Esophagus muscularis mucosa (tissue), 4 donors: Measurements from ENCODE around the gene IPPK. TPM values are rescaled to one million over a fixed set of nuclear protein-coding genes. Genes with fewer than 3 reads are reported as not detected.

Experiments used
- DNase-seq: peaks from one replicate; pipeline ENCODE4 v3.0.0-alpha.2; 2017; ENCODE audit errors: extremely low spot score
- H3K27ac ChIP-seq, 4 donors: fragments of 200-600 bp; sonication (generic); replicated peaks in 1 of 4; 1 replicate in 3 of 4; 2 replicates in 1 of 4; pipeline ENCODE4 v1.5.1; 2016 to 2019; ENCODE audit warnings: mild to moderate bottlenecking in 1 of 4
- H3K27me3 ChIP-seq, 4 donors: fragments of 200-600 bp; sonication (generic); one replicate each; pipeline versions ENCODE4 v1.5.1 to v1.6.0; 2016 to 2019
- H3K36me3 ChIP-seq, 4 donors: fragments of 200-600 bp; sonication (generic); one replicate each; pipeline ENCODE4 v1.5.1; 2016 to 2019
- H3K4me1 ChIP-seq, 4 donors: fragments of 200-600 bp; sonication (generic); one replicate each; pipeline ENCODE4 v1.5.1; 2016 to 2019
- H3K4me3 ChIP-seq, 4 donors: fragments of 200-600 bp; sonication (generic); 1 replicate in 2 of 4; 2 replicates in 2 of 4; pipeline ENCODE4 v1.5.1; 2016 to 2019; ENCODE audit warnings: mild to moderate bottlenecking in 4 of 4, moderate library complexity in 1 of 4
- H3K9me3 ChIP-seq, 4 donors: fragments of 200-600 bp; sonication (generic); 1 replicate in 3 of 4; 2 replicates in 1 of 4; pipeline ENCODE4 v1.5.1; 2016 to 2019
- CTCF ChIP-seq, 3 experiments: fragments of 200-600 bp in 2 of 3; fragments of 450-650 bp in 1 of 3; sonication (generic) in 2 of 3; IDR thresholded peaks; one replicate each; pipeline ENCODE4 v1.5.1; 2017 to 2019; ENCODE audit warnings: antibody characterized with exemption in 3 of 3, mild to moderate bottlenecking in 2 of 3, moderate library complexity in 1 of 3
- EP300 ChIP-seq: sonication (generic); formaldehyde crosslinking; IDR thresholded peaks from one replicate; pipeline ENCODE4 v1.6.1; 2017; ENCODE audit warnings: antibody characterized with exemption
- POLR2A ChIP-seq: fragments of 450-650 bp; IDR thresholded peaks from one replicate; pipeline ENCODE4 v1.6.1; 2017; ENCODE audit warnings: antibody characterized with exemption, moderate library complexity, mild to moderate bottlenecking, low read depth
- POLR2AphosphoS5 ChIP-seq, 2 donors: sonication (generic); formaldehyde crosslinking; IDR thresholded peaks; one replicate each; pipeline ENCODE4 v1.6.1; 2017; ENCODE audit warnings: antibody characterized with exemption in 2 of 2
- WGBS: methylation state at CpG from one replicate; pipeline ENCODE4 v1.1.5; 2018; 5-methylcytosine and 5-hydroxymethylcytosine counted together
- intact Hi-C: fragments of 100-400 bp; cut with DNase I; formaldehyde crosslinking; loops from one replicate; pipeline ENCODE4 v1.15.1; 2023
- total RNA-seq, 4 donors: library from RNA; depleted of rRNA; stranded (reverse); fragments of >200 nt; gene quantifications; one replicate each; pipeline versions ENCODE4 v1.1.0 to v1.2.1, GENCODE V29; 2016

The IPPK gene
- total RNA-seq, 4 donors from 2014 or later = 5.0 to 8.4 (median 6.1) TPM

GRCh38 chr9:92638621-92639101, 31.3 kb downstream of the IPPK start:
- no peaks in the 10 kb centered on the region for H3K27me3 ChIP-seq
- no peak overlapping the region for H3K27ac ChIP-seq
- H3K36me3 ChIP-seq = peaks cover 20 to 99% (median 91%) of the 10 kb centered on the region in 4 donors
- no peak for TF ChIP-seq CTCF (IDR thresholded peaks at IDR 0.05)
- no peak for TF ChIP-seq POLR2AphosphoS5 (IDR thresholded peaks at IDR 0.05)
- no peak for TF ChIP-seq POLR2A
- TF ChIP-seq EP300 = no peak
- no peak for DNase-seq
- peaks cover 8 to 16% (median 15%) of the 10 kb centered on the region in 4 donors for H3K4me1 ChIP-seq
- H3K4me3 ChIP-seq = no peak overlapping the region
- WGBS = 70% methylated on average over 5 of the region's 5 CpGs
- H3K9me3 ChIP-seq = no peaks in the 10 kb centered on the region
- intact Hi-C loops = loop anchor here (5.0 to 10.0 kb wide), 3 partner anchors 201 to 504 kb away; partner anchors contain the start of genes CENPP and NOL8

- TF ChIP-seq POLR2A (no peak), POLR2AphosphoS5 (IDR thresholded peaks at IDR 0.05) (no peak), EP300 (no peak), CTCF (IDR thresholded peaks at IDR 0.05) (no peak)
- 95% methylated on average over 15 of the region's 26 CpGs for WGBS
- Histone ChIP-seq H3K4me1 (peaks cover 8 to 21% (median 17%) of the 10 kb centered on the region in 4 donors), H3K4me3 (no peak overlapping the region), H3K9me3 (no peaks in the 10 kb centered on the region), H3K27me3 (no peaks in the 10 kb centered on the region), H3K27ac (no peak overlapping the region), H3K36me3 (peaks cover 24 to 97% (median 88%) of the 10 kb centered on the region in 4 donors)
- peak; percentile 57 for DNase-seq
- intact Hi-C loops = loop anchor here (5.0 to 10.0 kb wide), 3 partner anchors 201 to 503 kb away; partner anchors contain the start of genes CENPP and NOL8
Observed at GRCh38 chr9:92637886-92638620, 31.9 kb downstream of the IPPK start.

- DNase-seq = peak; percentile 87
- 97% methylated on average over 6 of the region's 7 CpGs for WGBS
- Histone ChIP-seq H3K4me3 (no peak overlapping the region), H3K9me3 (no peaks in the 10 kb centered on the region), H3K27me3 (no peaks in the 10 kb centered on the region), H3K36me3 (peaks cover 21 to 96% (median 84%) of the 10 kb centered on the region in 4 donors), H3K27ac (no peak overlapping the region), H3K4me1 (peaks cover 8 to 29% (median 24%) of the 10 kb centered on the region in 4 donors)
- intact Hi-C loops = loop anchor here (5.0 to 10.0 kb wide), 3 partner anchors 200 to 503 kb away; partner anchors contain the start of genes CENPP and NOL8
- no peak for TF ChIP-seq CTCF (IDR thresholded peaks at IDR 0.05)
- TF ChIP-seq POLR2A = no peak
- TF ChIP-seq POLR2AphosphoS5 (IDR thresholded peaks at IDR 0.05) = no peak
- TF ChIP-seq EP300 = no peak
Observed at GRCh38 chr9:92637326-92637725, 32.6 kb downstream of the IPPK start.

- 93% methylated on average over 3 of the region's 3 CpGs for WGBS
- Histone ChIP-seq H3K36me3 (peaks cover 19 to 96% (median 80%) of the 10 kb centered on the region in 4 donors), H3K9me3 (no peaks in the 10 kb centered on the region), H3K4me3 (no peak overlapping the region), H3K27ac (no peak overlapping the region), H3K4me1 (peaks cover 8 to 36% (median 31%) of the 10 kb centered on the region in 4 donors), H3K27me3 (no peaks in the 10 kb centered on the region)
- TF ChIP-seq EP300 (no peak), POLR2A (no peak), CTCF (IDR thresholded peaks at IDR 0.05) (no peak), POLR2AphosphoS5 (IDR thresholded peaks at IDR 0.05) (no peak)
- DNase-seq = peak; percentile 72
- intact Hi-C loops = loop anchor here (5.0 to 10.0 kb wide), 3 partner anchors 199 to 502 kb away; partner anchors contain the start of genes CENPP and NOL8
Observed at GRCh38 chr9:92636627-92637026, 33.3 kb downstream of the IPPK start.
